Measurements from ENCODE around the gene DDX4.

Gene DDX4

GRCh38 chr5:55820488-55820887, 82.6 kb downstream of the DDX4 start:
- no peak for DNase-seq (ENCODE audit: low read depth in 3 of 3, low spot score in 1 of 3)

GRCh38 chr5:55821731-55822512, 84.1 kb downstream of the DDX4 start:
- DNase-seq (ENCODE audit: low read depth in 3 of 3, low spot score in 1 of 3), result no peak

DNA sequence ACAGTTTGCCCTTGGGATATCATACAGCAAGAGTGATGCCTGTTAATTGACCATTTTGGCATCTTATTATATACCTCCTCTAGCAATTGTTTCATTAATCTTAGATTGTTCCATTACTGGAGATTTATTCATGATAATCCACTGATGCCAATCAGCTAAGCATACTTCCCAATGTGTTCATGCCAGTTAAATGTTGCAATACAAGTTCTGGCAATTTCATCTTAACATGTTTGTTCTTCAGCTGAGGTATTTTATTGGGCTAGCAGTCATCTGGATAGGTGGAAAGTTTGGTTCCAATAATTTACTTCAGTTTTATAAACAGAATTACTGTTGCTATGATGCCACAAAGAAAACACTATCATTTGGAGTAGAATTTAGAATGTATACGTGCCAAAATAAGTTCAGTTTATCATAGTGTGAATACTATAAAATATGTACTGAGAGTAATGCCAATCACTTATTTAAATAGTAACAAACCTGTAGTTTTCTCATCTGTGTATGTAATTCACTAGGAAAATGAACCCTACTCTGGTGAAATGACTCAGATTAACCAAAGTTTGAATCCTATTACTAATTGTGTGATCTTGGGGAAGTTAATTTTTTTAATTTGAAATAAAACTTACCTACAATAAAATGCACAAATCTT, 85.4 kb downstream of the DDX4 start:
- no peak for DNase-seq (ENCODE audit: low read depth in 3 of 3, low spot score in 1 of 3)

- no peak for DNase-seq (ENCODE audit: low read depth in 3 of 3, low spot score in 1 of 3)
These were observed 92.1 kb downstream of the DDX4 start for GRCh38 chr5:55829956-55830355.

DNA sequence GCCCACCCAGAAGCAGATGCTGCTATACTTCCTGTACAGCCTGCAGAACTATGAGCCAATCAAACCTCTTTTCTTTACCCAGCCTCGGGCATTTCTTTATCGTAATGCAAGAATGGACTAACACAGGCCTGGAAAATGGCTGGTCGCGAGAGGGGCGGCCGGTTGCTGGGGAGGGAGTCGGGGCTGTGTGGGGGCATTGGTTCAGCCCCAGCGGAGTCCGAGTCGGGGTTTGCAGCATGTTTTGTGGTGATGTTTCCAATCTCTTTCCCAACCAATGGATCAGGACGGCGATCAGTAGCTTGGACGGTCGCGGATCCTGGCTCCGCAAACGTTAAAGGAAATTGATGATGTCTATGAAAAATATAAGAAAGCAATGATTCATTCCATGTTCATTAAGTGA, 94.6 kb downstream of the DDX4 start:
- DNase-seq (ENCODE audit: low read depth in 3 of 3, low spot score in 1 of 3), result no peak

- DNase-seq (ENCODE audit: low read depth in 3 of 3, low spot score in 1 of 3), result no peak
These were observed 98.3 kb downstream of the DDX4 start for GRCh38 chr5:55836191-55836590.

DNA sequence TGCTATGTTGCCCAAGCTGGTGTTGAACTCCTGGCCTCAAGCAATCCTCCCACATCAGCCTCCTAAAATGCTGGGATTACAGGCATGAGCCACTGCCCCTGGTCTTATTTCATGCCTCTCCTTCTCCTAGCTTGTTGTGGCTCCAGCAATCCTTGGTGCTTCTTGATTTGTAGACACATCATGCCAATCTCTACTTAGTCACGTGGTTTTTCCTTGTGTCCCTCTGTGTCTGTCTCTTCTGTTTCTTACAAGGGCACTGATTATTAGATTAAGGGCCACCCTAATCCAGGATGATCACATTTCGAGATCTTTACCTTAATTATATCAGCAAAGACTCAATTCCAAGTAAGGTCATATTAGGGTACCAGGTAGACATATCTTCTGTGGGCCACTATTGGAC, 104.1 kb downstream of the DDX4 start:
- no peak for DNase-seq (ENCODE audit: low read depth in 3 of 3, low spot score in 1 of 3)

- DNase-seq (ENCODE audit: low read depth in 3 of 3, low spot score in 1 of 3), result no peak
These were observed 110.0 kb downstream of the DDX4 start for GRCh38 chr5:55847837-55848236.

- no peak for DNase-seq (ENCODE audit: low read depth in 3 of 3, low spot score in 1 of 3)
These were observed 110.9 kb downstream of the DDX4 start for GRCh38 chr5:55848783-55849182.

DNA sequence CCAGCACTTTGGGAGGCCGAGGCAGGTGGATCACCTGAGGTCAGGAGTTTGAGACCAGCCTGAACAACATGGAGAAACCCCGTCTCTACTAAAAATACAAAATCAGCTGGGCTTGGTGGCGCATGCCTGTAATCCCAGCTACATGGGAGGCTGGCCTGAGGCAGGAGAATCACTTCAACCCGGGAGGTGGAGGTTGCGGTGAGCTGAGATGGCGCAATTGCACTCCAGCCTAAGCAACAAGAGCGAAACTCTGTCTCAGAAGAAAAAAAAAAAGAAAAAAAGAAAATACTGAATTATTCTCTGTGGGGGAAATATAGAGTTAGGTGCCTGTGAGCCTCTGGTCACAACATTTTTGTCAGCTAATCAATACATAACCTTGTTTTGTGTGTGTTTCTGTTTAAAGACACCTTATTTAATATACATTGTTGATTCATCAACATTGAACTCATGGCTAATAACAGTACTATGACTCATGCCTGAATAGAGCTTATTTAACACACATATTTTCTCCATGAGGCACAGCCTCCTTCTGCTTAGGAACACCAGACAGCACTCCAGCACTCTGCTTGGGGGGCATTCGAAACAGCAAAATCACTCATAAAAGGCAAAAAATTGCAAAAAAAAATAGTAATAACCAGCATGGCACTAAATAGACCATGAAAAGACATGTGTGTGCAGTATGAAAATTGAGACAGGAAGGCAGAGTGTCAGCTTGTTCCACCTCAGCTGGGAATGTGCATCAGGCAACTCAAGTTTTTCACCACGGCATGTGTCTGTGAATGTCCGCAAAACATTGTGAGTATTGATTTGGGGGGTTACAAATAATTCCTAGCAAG, 113.2 kb downstream of the DDX4 start, which contains the start of gene IL31RA:
Gene IL31RA (plus strand): TSS at position 519 of the 836 bp plus-strand sequence. CDS start 214 bp downstream, at position 733.
- no peak for DNase-seq (ENCODE audit: low read depth in 3 of 3, low spot score in 1 of 3)

GRCh38 chr5:55851675-55851979, 113.8 kb downstream of the DDX4 start:
- DNase-seq (ENCODE audit: low read depth in 3 of 3, low spot score in 1 of 3), result no peak

- no peak for DNase-seq (ENCODE audit: low read depth in 3 of 3, low spot score in 1 of 3)
These were observed 114.6 kb downstream of the DDX4 start for GRCh38 chr5:55852503-55852902.

DNA sequence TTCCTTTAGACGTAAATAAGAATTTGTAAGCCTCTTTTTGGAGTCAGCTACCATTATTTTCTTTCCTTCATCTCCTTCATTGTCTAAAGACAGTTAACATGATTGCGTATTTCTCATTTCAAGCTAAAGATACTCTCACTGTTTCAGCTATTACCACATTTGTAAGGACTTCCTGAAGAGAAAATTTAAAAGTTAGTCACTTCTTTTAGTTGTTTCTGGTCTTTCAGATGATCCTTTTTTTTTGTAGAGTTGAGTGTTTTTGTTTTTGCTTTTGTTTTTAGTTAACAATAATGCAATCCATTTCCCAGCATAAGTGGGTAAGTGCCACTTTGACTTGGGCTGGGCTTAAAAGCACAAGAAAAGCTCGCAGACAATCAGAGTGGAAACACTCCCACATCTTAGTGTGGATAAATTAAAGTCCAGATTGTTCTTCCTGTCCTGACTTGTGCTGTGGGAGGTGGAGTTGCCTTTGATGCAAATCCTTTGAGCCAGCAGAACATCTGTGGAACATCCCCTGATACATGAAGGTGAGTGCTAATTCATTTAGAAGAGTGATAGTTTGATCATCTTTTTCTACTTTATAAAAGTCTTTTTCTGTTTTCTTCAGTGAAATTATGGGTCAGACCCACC, 115.3 kb downstream of the DDX4 start:
- DNase-seq (ENCODE audit: low read depth in 3 of 3, low spot score in 1 of 3), result no peak

DNA sequence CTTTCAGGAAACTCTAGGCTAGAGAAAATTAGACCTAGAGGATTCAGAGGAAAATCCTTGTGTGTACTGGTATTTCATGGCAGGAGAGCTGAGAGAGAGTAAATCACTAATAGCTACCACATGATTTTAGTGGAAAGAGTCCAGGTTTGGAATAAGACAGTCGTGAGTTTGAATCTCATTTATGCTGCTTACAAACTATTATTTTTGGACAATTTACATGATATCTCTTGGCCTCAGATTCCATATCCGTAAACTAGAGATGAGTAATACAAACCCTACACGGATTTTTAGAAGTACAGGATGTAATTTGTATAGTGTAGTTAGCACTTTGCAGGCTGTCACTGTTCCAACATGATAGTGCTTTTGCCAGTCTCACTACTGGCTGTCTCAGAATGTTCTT, 116.0 kb downstream of the DDX4 start:
- no peak for DNase-seq (ENCODE audit: low read depth in 3 of 3, low spot score in 1 of 3)

DNA sequence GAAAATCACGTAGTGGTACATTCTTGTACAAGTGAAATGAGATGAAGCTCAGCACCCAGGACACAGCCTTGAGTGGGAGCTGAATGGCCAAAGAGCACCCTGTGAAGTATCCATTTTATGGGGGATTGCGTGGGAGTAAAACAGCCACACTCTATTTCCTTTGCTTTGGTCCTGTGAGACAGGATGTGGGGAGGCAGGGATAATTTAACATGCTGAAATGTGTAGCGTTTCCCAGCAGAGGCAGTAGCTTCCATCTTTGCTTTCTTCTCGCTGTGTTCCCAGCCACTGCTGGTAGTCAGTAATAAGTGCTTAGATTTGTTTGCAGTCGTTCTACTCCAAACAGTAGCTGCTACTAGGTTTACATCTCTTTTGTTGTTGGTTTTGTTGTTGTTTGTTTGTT, 117.6 kb downstream of the DDX4 start:
- DNase-seq (ENCODE audit: low read depth in 3 of 3, low spot score in 1 of 3), result no peak

DNA sequence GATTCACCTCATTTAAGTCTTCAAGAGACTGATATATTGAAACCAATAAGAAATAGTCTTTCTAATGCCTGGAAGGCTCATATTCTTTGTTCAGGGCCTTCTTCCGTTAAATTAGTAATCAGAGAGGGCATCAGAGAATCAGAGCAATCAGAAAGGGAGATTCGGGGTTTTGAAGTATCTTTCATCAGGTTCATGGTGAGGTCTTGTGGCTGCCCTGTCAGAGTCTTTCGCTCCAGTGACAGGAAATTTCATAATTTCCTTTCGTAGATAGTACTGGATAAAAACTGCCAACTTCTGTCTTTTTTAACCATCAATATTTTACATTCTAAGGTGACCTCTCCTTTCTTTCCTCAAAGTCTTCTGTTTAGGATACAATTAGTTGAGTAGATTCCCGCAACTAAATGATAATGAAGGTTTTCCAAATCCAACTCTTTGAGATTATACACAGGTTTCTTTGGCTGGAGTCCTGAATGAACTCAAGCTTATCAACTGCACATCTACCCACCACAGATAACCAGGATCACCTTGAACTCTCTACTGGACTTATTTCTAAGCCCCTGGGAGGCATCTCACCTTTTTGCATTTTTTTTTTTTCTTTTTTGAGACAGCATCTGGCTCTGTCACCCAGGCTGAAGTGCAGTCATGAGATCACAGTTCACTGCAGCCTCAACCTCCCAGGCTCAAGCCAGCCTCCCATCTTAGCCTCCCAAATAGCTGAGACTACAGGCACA, 118.8 kb downstream of the DDX4 start:
- DNase-seq (ENCODE audit: low read depth in 3 of 3, low spot score in 1 of 3), result no peak

- no peak for DNase-seq (ENCODE audit: low read depth in 3 of 3, low spot score in 1 of 3)
These were observed 119.4 kb downstream of the DDX4 start for GRCh38 chr5:55857247-55857640.

GRCh38 chr5:55858104-55858503, 120.2 kb downstream of the DDX4 start:
- DNase-seq (ENCODE audit: low read depth in 3 of 3, low spot score in 1 of 3), result no peak

- DNase-seq (ENCODE audit: low read depth in 3 of 3, low spot score in 1 of 3), result no peak
These were observed 122.4 kb downstream of the DDX4 start for GRCh38 chr5:55860288-55860687.

GRCh38 chr5:55860709-55861108, 122.8 kb downstream of the DDX4 start:
- no peak for DNase-seq (ENCODE audit: low read depth in 3 of 3, low spot score in 1 of 3)

Measured in stimulated activated CD4-positive, alpha-beta T cell treated with anti-CD3 and anti-CD28 coated beads, TNF-alpha, amount 100 ng/mL, for 1 hour (primary cell).